Measurements from ENCODE around the gene FBN2. TPM values are rescaled to one million over a fixed set of nuclear protein-coding genes. Genes with fewer than 3 reads are reported as not detected.
A peak's percentile ranks its signal among the peaks of the same experiment; 100 is the strongest.

The FBN2 gene
- total RNA-seq, 1 experiment from 2014 or later, result 193 TPM

GRCh38 chr5:128262911-128263310 lies 275.1 kb downstream of the FBN2 start:
- ChIA-PET CTCF (no interaction called here), POLR2A (no interaction called here)
- no peaks in the 10 kb centered on the region for H3K4me1 Mint-ChIP-seq (ENCODE audit: insufficient read depth, unreplicated experiment)
- H3K27me3 Mint-ChIP-seq (ENCODE audit: insufficient read depth, unreplicated experiment), result no peaks in the 10 kb centered on the region
- DNase-seq (ENCODE audit: unreplicated experiment), result no peak
- H3K27ac Mint-ChIP-seq (ENCODE audit: low read depth, unreplicated experiment), result peak overlapping the region; percentile 84
- H3K36me3 Mint-ChIP-seq (ENCODE audit: insufficient read depth, unreplicated experiment), result peaks cover 43% of the 10 kb centered on the region
- H3K4me3 Mint-ChIP-seq (ENCODE audit: unreplicated experiment), result no peak overlapping the region
- BruUV-seq (replicated peaks), result no TSS peak
- peaks cover 6% of the 10 kb centered on the region for H3K9me3 Mint-ChIP-seq (ENCODE audit: unreplicated experiment)
- intact Hi-C loops (cut with micrococcal nuclease), result no loop called here
- TF ChIP-seq CTCF (IDR thresholded peaks at IDR 0.05; ENCODE audit: unreplicated experiment), result no peak

GRCh38 chr5:128259607-128260021 lies 278.4 kb downstream of the FBN2 start:
- no TSS peak for BruUV-seq (replicated peaks)
- no peaks in the 10 kb centered on the region for H3K4me1 Mint-ChIP-seq (ENCODE audit: insufficient read depth, unreplicated experiment)
- no peak overlapping the region for H3K4me3 Mint-ChIP-seq (ENCODE audit: unreplicated experiment)
- H3K27ac Mint-ChIP-seq (ENCODE audit: low read depth, unreplicated experiment), result no peak overlapping the region
- H3K9me3 Mint-ChIP-seq (ENCODE audit: unreplicated experiment), result peaks cover 7% of the 10 kb centered on the region
- H3K27me3 Mint-ChIP-seq (ENCODE audit: insufficient read depth, unreplicated experiment), result no peaks in the 10 kb centered on the region
- POLR2A ChIA-PET, result interaction anchor here (0.6 kb wide), 1 partner anchor 15 kb away, joined by 3 read pairs; no protein-coding TSS in a partner anchor
- intact Hi-C loops (cut with micrococcal nuclease), result no loop called here
- CTCF ChIA-PET, result interaction anchor here (0.6 to 1.2 kb wide), 4 partner anchors 10 to 1321 kb away, joined by 3 to 5 read pairs (median 4); no protein-coding TSS in a partner anchor
- DNase-seq (ENCODE audit: unreplicated experiment), result no peak
- no peak for TF ChIP-seq CTCF (IDR thresholded peaks at IDR 0.05; ENCODE audit: unreplicated experiment)
- peaks cover 49% of the 10 kb centered on the region for H3K36me3 Mint-ChIP-seq (ENCODE audit: insufficient read depth, unreplicated experiment)

- DNase-seq (ENCODE audit: unreplicated experiment), result no peak
- BruUV-seq (replicated peaks), result TSS peak; percentile 60
- TF ChIP-seq CTCF (IDR thresholded peaks at IDR 0.05; ENCODE audit: unreplicated experiment), result no peak
- no peaks in the 10 kb centered on the region for H3K27me3 Mint-ChIP-seq (ENCODE audit: insufficient read depth, unreplicated experiment)
- H3K4me1 Mint-ChIP-seq (ENCODE audit: insufficient read depth, unreplicated experiment), result no peaks in the 10 kb centered on the region
- H3K4me3 Mint-ChIP-seq (ENCODE audit: unreplicated experiment), result no peak overlapping the region
- H3K27ac Mint-ChIP-seq (ENCODE audit: low read depth, unreplicated experiment), result no peak overlapping the region
- CTCF ChIA-PET, result no interaction called here
- H3K9me3 Mint-ChIP-seq (ENCODE audit: unreplicated experiment), result peaks cover 7% of the 10 kb centered on the region
- H3K36me3 Mint-ChIP-seq (ENCODE audit: insufficient read depth, unreplicated experiment), result peaks cover 49% of the 10 kb centered on the region
- intact Hi-C loops (cut with micrococcal nuclease), result no loop called here
- POLR2A ChIA-PET, result no interaction called here
Measured at GRCh38 chr5:128258372-128258771, 279.7 kb downstream of the FBN2 start.

- H3K9me3 Mint-ChIP-seq (ENCODE audit: unreplicated experiment), result peaks cover 7% of the 10 kb centered on the region
- CTCF ChIA-PET, result no interaction called here
- peaks cover 10% of the 10 kb centered on the region for H3K4me1 Mint-ChIP-seq (ENCODE audit: insufficient read depth, unreplicated experiment)
- intact Hi-C loops (cut with micrococcal nuclease), result no loop called here
- POLR2A ChIA-PET, result no interaction called here
- H3K36me3 Mint-ChIP-seq (ENCODE audit: insufficient read depth, unreplicated experiment), result peaks cover 43% of the 10 kb centered on the region
- no peaks in the 10 kb centered on the region for H3K27me3 Mint-ChIP-seq (ENCODE audit: insufficient read depth, unreplicated experiment)
- no peak overlapping the region for H3K27ac Mint-ChIP-seq (ENCODE audit: low read depth, unreplicated experiment)
- DNase-seq (ENCODE audit: unreplicated experiment), result no peak
- no peak for TF ChIP-seq CTCF (IDR thresholded peaks at IDR 0.05; ENCODE audit: unreplicated experiment)
- H3K4me3 Mint-ChIP-seq (ENCODE audit: unreplicated experiment), result no peak overlapping the region
- BruUV-seq (replicated peaks), result no TSS peak
Measured at GRCh38 chr5:128257076-128257475, 281.0 kb downstream of the FBN2 start.
